Osteoblast (primary cell): Measurements from ENCODE around the gene PIEZO1. TPM values are rescaled to one million over a fixed set of nuclear protein-coding genes. Genes with fewer than 3 reads are reported as not detected.

Experiments used
- DNase-seq: peaks from one replicate; pipeline ENCODE4 v3.0.0; 2011; ENCODE audit warnings: low spot score, mixed read lengths; ENCODE audit not compliant: insufficient read length; ENCODE audit errors: missing footprints
- H2AFZ ChIP-seq: 2 replicates; pipeline ENCODE4 v1.6.0; 2011; ENCODE audit warnings: mild to moderate bottlenecking, low read length
- H3K27ac ChIP-seq: 2 replicates; pipeline ENCODE4 v1.5.1; 2011; ENCODE audit warnings: mild to moderate bottlenecking, low read depth, low read length, moderate library complexity
- H3K27me3 ChIP-seq: 2 replicates; pipeline ENCODE4 v1.6.0; 2012; ENCODE audit warnings: mild to moderate bottlenecking, control low read depth, inconsistent platforms, low read length, moderate library complexity; ENCODE audit not compliant: insufficient read depth
- H3K36me3 ChIP-seq: 2 replicates; pipeline ENCODE4 v1.5.1; 2011; ENCODE audit warnings: mild to moderate bottlenecking, low read length, control low read depth, moderate library complexity; ENCODE audit not compliant: insufficient read depth
- H3K4me1 ChIP-seq: 2 replicates; pipeline ENCODE4 v1.5.1; 2011; ENCODE audit warnings: mild to moderate bottlenecking, low read length, control low read depth, moderate library complexity; ENCODE audit not compliant: insufficient read depth
- H3K4me2 ChIP-seq: 2 replicates; pipeline ENCODE4 v1.6.0; 2011; ENCODE audit warnings: mild to moderate bottlenecking, low read length; ENCODE audit not compliant: insufficient read depth
- H3K4me3 ChIP-seq: fragments of 200-600 bp; sonication (generic); 3 replicates; pipeline ENCODE4 v1.5.1; 2012; ENCODE audit warnings: mild to moderate bottlenecking, low read length, inconsistent platforms; ENCODE audit not compliant: insufficient read depth
- H3K79me2 ChIP-seq: 2 replicates; pipeline ENCODE4 v1.6.0; 2012; ENCODE audit warnings: mild to moderate bottlenecking, low read length, control low read depth, inconsistent platforms; ENCODE audit not compliant: insufficient read depth
- H3K9me3 ChIP-seq: 2 replicates; pipeline ENCODE4 v1.5.1; 2011; ENCODE audit warnings: low read depth, low read length, control low read depth
- H4K20me1 ChIP-seq: 2 replicates; pipeline ENCODE4 v1.6.0; 2012; ENCODE audit warnings: mild to moderate bottlenecking, low read length, control low read depth; ENCODE audit not compliant: insufficient read depth
- total RNA-seq: library from RNA; depleted of rRNA; stranded (reverse); fragments of >200 nt; gene quantifications from 2 replicates; pipeline ENCODE4 v1.2.3, GENCODE V29; 2012
- TF ChIP-seq, protein P1 (sequence below): IDR thresholded peaks from 2 replicates; pipeline ENCODE4 v1.5.1; 2011; ENCODE audit warnings: mild to moderate bottlenecking, low read depth, low read length, moderate library complexity; ENCODE audit errors: extremely low read depth

Gene PIEZO1
- total RNA-seq, 1 donor = 207 TPM

DNA sequence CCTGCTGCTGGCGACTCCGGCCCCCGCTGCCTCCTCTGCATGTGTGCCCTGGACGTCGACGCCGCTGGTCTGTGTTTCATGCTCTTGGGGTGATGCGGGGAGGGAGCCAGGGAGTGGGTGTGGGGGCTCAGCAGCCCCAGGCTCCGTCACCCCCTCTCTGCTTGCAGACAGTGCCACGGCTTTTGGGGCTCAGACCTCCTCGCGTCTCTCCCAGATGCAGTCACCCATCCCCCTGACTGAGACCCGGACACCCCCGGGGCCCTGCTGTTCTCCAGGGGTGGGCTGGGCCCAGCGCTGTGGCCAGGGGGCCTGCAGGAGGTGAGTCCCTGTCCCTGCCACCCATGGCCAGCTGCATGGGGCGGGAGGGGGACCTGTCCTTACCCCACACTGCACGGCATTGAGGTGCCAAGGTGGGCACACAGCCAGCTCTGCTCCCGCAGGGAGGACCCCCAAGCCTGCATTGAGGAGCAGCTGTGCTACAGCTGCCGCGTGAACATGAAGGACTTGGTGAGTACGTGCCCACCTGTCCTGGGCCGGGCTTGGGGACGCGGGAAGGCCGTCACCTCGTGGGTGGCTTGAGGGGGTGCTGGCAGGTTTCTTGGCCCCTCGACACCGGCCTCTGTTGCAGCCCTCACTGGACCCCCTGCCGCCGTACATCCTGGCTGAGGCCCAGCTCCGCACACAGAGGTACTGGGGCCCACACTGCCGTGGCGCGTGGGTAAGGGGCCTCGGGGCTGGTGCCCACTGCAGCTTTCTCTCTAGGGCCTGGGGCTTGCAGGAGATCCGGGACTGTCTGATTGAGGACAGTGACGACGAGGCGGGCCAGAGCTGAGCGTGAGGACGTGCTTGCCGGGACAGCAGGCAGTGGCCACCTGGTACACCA, 70.4 kb downstream of the PIEZO1 start:
- H3K4me3 ChIP-seq = no peak overlapping the region
- no peaks in the 10 kb centered on the region for H3K4me1 ChIP-seq
- peaks cover 24% of the 10 kb centered on the region for H4K20me1 ChIP-seq
- peaks cover 29% of the 10 kb centered on the region for H3K79me2 ChIP-seq
- TF ChIP-seq, protein P1, sequence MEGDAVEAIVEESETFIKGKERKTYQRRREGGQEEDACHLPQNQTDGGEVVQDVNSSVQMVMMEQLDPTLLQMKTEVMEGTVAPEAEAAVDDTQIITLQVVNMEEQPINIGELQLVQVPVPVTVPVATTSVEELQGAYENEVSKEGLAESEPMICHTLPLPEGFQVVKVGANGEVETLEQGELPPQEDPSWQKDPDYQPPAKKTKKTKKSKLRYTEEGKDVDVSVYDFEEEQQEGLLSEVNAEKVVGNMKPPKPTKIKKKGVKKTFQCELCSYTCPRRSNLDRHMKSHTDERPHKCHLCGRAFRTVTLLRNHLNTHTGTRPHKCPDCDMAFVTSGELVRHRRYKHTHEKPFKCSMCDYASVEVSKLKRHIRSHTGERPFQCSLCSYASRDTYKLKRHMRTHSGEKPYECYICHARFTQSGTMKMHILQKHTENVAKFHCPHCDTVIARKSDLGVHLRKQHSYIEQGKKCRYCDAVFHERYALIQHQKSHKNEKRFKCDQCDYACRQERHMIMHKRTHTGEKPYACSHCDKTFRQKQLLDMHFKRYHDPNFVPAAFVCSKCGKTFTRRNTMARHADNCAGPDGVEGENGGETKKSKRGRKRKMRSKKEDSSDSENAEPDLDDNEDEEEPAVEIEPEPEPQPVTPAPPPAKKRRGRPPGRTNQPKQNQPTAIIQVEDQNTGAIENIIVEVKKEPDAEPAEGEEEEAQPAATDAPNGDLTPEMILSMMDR = no peak
- H3K36me3 ChIP-seq = peaks cover 68% of the 10 kb centered on the region
- H3K27ac ChIP-seq = no peak overlapping the region
- H3K9me3 ChIP-seq = no peaks in the 10 kb centered on the region
- no peaks in the 10 kb centered on the region for H3K27me3 ChIP-seq
- peak; percentile 87 for DNase-seq
- no peak overlapping the region for H3K4me2 ChIP-seq
- H2AFZ ChIP-seq = no peak overlapping the region

DNA sequence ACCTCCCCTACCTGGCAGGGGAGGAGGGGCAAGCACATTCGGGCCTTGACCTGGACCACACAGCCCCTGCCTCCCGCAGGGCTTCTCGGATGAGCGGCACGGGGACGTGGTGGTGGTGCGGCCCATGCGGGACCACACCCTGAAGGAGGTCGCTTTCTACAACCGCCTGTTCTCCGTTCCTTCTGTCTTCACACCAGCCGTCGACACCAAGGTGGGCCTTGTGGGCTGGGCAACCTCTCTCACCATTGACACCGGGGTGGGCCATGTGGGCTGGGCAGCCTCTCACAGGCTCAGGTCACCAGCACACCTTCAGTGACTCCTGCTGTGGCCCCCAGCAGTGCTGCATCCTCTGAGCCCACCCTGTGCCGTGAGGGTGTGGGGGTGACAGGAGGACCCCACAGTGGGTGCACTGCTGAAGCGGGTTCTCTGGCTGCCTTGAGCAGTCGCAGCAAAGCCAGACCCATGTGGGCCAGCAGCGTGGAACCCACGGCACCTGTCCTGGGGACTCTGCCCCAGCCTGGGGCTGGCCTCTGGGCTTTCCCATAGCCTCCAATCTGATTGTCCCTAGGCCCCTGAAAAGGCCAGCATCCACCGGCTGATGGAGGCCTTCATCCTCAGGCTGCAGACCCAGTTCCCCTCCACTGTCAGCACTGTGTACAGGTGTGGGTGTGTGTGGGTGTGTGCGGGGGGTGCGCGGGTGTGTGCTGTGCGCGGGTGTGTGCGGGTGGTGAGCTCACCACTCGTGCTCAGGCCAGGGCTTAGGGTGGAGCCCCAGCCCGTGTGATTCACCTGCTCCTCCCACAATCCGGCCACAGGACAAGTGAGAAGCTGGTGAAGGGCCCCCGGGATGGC, 71.2 kb downstream of the PIEZO1 start:
- peaks cover 24% of the 10 kb centered on the region for H4K20me1 ChIP-seq
- H3K4me2 ChIP-seq = no peak overlapping the region
- H2AFZ ChIP-seq = no peak overlapping the region
- no peaks in the 10 kb centered on the region for H3K4me1 ChIP-seq
- peak; percentile 96 for DNase-seq
- no peaks in the 10 kb centered on the region for H3K27me3 ChIP-seq
- no peak overlapping the region for H3K27ac ChIP-seq
- peaks cover 38% of the 10 kb centered on the region for H3K79me2 ChIP-seq
- H3K4me3 ChIP-seq = no peak overlapping the region
- no peaks in the 10 kb centered on the region for H3K9me3 ChIP-seq
- TF ChIP-seq, protein P1 = no peak
- peaks cover 60% of the 10 kb centered on the region for H3K36me3 ChIP-seq

DNA sequence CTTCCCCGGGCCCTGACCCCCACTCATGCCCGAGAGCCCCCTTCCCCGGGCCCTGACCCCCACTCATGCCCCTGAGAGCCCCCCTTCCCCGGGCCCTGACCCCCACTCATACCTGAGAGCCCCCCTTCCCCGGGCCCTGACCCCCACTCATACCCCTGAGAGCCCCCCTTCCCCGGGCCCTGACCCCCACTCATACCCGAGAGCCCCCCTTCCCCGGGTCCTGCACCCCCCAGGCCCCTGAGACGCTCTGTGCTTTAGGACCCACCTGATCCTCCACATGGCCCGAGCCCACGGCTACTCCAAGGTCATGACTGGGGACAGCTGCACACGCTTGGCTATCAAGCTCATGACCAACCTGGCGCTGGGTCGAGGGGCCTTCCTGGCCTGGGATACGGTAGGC, 72.0 kb downstream of the PIEZO1 start:
- H3K79me2 ChIP-seq = peaks cover 45% of the 10 kb centered on the region

More for the DNA sequence above, 72.0 kb downstream of the PIEZO1 start:
- Histone ChIP-seq H2AFZ (no peak overlapping the region), H4K20me1 (peaks cover 32% of the 10 kb centered on the region), H3K4me2 (no peak overlapping the region), H3K4me1 (no peaks in the 10 kb centered on the region), H3K36me3 (peaks cover 52% of the 10 kb centered on the region), H3K27me3 (no peaks in the 10 kb centered on the region), H3K9me3 (no peaks in the 10 kb centered on the region), H3K4me3 (no peak overlapping the region), H3K27ac (no peak overlapping the region)
- TF ChIP-seq, protein P1 = no peak
- no peak for DNase-seq
